GM13977 (cell line): Measurements from ENCODE around the gene TYRP1.

ENCODE experiments used
- DNase-seq: peaks from one replicate; pipeline ENCODE4 v3.0.0; 2012; ENCODE audit warnings: low spot score
- CTCF ChIP-seq: IDR thresholded peaks from 2 replicates; pipeline ENCODE4 v1.5.1; 2012; ENCODE audit warnings: mild to moderate bottlenecking, control low read depth; ENCODE audit not compliant: insufficient read depth; ENCODE audit errors: extremely low read depth, missing control alignments
- in situ Hi-C: fragments of 300-500 bp; cut with MboI; formaldehyde crosslinking; loops from one replicate; pipeline ENCODE4 v1.12.0; 2022; ENCODE audit warnings: low sequenced_read_pairs, low pct_unique_long_range_greater_than_20kb, mixed read lengths, inconsistent platforms; ENCODE audit not compliant: unreplicated experiment

Gene TYRP1

GRCh38 chr9:12699529-12699928, 6.3 kb downstream of the TYRP1 start:
- in situ Hi-C loops = no loop called here
- no peak for TF ChIP-seq CTCF
- no peak for DNase-seq

- in situ Hi-C loops = no loop called here
- no peak for DNase-seq
- TF ChIP-seq CTCF = no peak
These were observed 7.9 kb downstream of the TYRP1 start for GRCh38 chr9:12701126-12701525.

- in situ Hi-C loops = no loop called here
- DNase-seq = no peak
- TF ChIP-seq CTCF = no peak
These were observed 9.1 kb downstream of the TYRP1 start for GRCh38 chr9:12702160-12702758.

- TF ChIP-seq CTCF = no peak
- DNase-seq = no peak
- in situ Hi-C loops = no loop called here
These were observed 10.8 kb downstream of the TYRP1 start for GRCh38 chr9:12703996-12704395.

GRCh38 chr9:12705738-12706391, 12.7 kb downstream of the TYRP1 start:
- in situ Hi-C loops = no loop called here
- no peak for DNase-seq
- TF ChIP-seq CTCF = no peak

- no peak for TF ChIP-seq CTCF
- in situ Hi-C loops = no loop called here
- no peak for DNase-seq
These were observed 15.5 kb downstream of the TYRP1 start for GRCh38 chr9:12708562-12709298.
